ENCODE measurements around the gene ABCA7. TPM values are rescaled to one million over a fixed set of nuclear protein-coding genes. Genes with fewer than 3 reads are reported as not detected.

Gene ABCA7
- total RNA-seq, 1 donor from 2014 or later, result 16.3 TPM

DNA sequence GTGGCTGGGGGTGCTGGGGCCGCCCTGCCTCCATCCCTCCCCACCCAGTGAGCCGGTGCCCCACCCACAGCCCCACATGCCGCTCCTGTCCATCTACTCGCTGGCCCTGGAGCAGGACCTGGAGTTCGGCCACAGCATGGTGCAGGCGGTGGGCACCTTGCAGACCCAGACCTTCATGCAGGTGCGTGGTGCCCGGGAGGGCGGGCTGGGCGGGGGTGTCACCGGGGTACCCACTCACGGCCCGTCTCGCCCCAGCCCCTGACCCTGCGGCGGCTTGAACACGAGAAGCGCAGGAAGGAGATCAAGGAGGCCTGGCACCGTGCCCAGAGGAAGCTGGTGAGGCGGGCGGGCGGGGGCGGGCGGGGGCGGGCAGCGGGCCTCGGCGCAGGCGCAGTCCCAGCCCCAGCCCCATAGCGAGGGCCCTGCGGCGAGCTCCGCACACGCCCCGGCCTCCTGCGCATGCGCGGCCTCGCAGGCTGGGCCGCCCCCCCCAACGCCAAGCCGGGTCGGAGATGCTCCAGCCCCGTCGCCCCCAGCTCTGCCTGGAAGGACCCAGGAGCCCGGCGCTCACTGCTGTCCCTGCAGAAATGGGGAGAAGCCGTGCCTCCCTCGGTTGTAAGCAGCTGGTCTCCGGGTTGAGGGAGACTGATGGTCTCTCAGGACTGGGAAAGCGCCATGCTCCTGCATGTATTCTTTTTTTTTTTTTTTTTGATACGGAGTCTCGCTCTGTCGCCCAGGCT is 34.8 kb downstream of the ABCA7 start:
- Mint-ChIP-seq H3K4me1 (peaks cover 5% of the 10 kb centered on the region), H3K36me3 (ENCODE audit: low read depth) (no peaks in the 10 kb centered on the region), H3K4me3 (no peak overlapping the region), H3K9me3 (no peaks in the 10 kb centered on the region), H3K27me3 (ENCODE audit: low read depth) (peaks cover 39% of the 10 kb centered on the region), H3K27ac (ENCODE audit: unreplicated experiment) (no peak overlapping the region)
- DNase-seq (ENCODE audit: low read depth, low spot score), result no peak
- TF ChIP-seq, protein P1, sequence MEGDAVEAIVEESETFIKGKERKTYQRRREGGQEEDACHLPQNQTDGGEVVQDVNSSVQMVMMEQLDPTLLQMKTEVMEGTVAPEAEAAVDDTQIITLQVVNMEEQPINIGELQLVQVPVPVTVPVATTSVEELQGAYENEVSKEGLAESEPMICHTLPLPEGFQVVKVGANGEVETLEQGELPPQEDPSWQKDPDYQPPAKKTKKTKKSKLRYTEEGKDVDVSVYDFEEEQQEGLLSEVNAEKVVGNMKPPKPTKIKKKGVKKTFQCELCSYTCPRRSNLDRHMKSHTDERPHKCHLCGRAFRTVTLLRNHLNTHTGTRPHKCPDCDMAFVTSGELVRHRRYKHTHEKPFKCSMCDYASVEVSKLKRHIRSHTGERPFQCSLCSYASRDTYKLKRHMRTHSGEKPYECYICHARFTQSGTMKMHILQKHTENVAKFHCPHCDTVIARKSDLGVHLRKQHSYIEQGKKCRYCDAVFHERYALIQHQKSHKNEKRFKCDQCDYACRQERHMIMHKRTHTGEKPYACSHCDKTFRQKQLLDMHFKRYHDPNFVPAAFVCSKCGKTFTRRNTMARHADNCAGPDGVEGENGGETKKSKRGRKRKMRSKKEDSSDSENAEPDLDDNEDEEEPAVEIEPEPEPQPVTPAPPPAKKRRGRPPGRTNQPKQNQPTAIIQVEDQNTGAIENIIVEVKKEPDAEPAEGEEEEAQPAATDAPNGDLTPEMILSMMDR (conservative IDR thresholded peaks at IDR 0.05), result no peak

DNA sequence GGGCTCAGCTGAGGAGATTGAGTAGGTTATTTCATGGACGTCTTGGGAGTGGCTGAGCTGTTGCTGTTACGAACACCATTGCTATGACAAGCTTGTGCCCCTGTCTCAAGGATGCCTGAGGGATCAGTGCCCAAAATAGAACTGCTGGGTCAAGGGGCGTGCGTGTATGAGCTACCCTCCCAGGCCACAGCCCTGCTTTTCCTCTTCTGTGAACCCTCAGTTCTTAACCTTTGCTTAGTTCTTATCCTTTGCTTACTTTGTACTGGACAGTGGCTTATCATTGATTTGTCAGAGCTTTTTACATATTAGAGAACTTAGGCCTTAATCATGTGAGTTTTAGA is 36.1 kb downstream of the ABCA7 start:
- DNase-seq (ENCODE audit: low read depth, low spot score), result no peak
- H3K4me3 Mint-ChIP-seq, result no peak overlapping the region
- H3K27me3 Mint-ChIP-seq (ENCODE audit: low read depth), result peaks cover 27% of the 10 kb centered on the region
- H3K9me3 Mint-ChIP-seq, result no peaks in the 10 kb centered on the region
- no peaks in the 10 kb centered on the region for H3K36me3 Mint-ChIP-seq (ENCODE audit: low read depth)
- peaks cover 5% of the 10 kb centered on the region for H3K4me1 Mint-ChIP-seq
- TF ChIP-seq, protein P1 (conservative IDR thresholded peaks at IDR 0.05), result no peak
- no peak overlapping the region for H3K27ac Mint-ChIP-seq (ENCODE audit: unreplicated experiment)

DNA sequence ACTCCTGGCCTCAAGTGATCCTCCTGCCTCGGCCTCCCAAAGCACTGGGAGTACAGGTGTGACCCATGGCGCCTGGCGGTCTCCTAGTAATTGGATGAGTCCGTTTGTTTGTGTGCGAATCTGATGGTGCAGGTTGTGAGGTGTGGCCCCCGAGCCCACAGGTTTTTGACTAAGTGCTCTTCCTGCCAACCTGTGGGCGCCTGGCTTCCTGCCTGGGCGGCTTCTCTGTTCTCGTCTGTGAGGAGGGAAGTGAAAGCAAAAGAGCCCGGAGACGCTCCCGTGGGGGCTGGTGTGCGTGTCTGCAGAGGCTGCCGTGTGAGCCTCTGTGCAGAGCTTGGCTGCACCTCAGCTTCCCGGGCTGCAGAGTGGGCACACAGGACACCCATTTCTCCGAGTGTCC is 37.0 kb downstream of the ABCA7 start:
- H3K4me3 Mint-ChIP-seq, result no peak overlapping the region
- H3K36me3 Mint-ChIP-seq (ENCODE audit: low read depth), result no peaks in the 10 kb centered on the region
- H3K4me1 Mint-ChIP-seq, result peaks cover 1% of the 10 kb centered on the region
- H3K27me3 Mint-ChIP-seq (ENCODE audit: low read depth), result peaks cover 22% of the 10 kb centered on the region
- no peaks in the 10 kb centered on the region for H3K9me3 Mint-ChIP-seq
- TF ChIP-seq, protein P1 (conservative IDR thresholded peaks at IDR 0.05), result no peak
- no peak overlapping the region for H3K27ac Mint-ChIP-seq (ENCODE audit: unreplicated experiment)
- DNase-seq (ENCODE audit: low read depth, low spot score), result no peak

DNA sequence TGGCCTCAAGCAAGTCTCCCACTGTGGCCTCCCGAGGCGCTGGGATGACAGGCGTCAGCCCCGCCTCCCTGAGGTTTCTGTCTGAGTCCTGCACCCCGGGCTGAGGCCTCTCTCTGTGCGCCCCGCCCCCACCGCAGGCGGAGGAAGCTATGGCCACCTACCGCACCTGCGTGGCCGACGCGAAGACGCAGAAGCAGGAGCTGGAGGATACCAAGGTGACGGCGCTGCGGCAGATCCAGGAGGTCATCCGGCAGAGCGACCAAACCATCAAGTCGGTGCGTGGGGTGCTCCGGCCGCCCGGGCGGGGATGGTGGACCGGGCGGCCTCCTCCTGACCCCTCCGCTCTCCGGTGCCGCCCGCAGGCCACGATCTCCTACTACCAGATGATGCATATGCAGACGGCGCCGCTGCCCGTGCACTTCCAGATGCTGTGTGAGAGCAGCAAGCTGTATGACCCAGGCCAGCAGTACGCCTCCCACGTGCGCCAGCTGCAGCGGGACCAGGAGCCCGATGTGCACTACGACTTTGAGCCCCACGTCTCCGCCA is 39.7 kb downstream of the ABCA7 start:
- H3K4me3 Mint-ChIP-seq, result no peak overlapping the region
- DNase-seq (ENCODE audit: low read depth, low spot score), result no peak

DNA sequence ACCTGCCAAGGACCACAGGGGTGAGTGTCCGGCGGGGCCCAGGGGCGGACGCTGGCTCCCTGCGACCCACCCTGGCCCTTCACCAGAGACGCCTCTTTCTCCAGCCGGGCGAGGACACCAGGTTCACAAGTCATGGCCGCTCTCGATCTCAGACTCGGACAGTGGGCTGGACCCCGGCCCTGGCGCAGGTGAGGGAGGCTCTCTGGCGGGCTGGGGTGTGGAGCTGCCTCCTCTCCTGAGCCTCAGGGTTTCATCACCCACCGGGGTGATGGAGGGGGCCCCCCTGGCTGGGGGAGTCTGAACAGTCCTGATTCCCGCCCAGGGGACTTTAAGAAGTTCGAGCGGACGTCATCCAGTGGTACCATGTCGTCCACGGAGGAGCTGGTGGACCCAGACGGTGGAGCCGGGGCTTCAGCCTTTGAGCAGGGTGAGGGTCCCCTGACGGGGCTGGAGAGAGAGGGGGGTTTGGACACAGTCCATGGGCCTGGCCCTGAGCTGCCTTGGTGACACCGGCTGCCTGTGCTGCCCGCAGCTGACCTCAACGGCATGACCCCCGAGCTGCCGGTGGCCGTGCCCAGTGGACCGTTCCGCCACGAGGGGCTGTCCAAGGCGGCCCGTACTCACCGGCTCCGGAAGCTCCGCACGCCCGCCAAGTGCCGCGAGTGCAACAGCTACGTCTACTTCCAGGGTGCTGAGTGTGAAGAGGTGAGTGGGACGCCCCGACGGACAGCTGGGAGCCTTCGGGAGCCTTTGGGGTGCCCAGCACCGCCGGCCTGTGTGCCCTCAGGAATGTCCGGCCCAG is 40.7 kb downstream of the ABCA7 start:
- DNase-seq (ENCODE audit: low read depth, low spot score), result no peak
- Mint-ChIP-seq H3K4me1 (peaks cover 3% of the 10 kb centered on the region), H3K27me3 (ENCODE audit: low read depth) (peaks cover 14% of the 10 kb centered on the region), H3K4me3 (no peak overlapping the region), H3K9me3 (no peaks in the 10 kb centered on the region), H3K27ac (ENCODE audit: unreplicated experiment) (no peak overlapping the region), H3K36me3 (ENCODE audit: low read depth) (no peaks in the 10 kb centered on the region)
- TF ChIP-seq, protein P1 (conservative IDR thresholded peaks at IDR 0.05), result no peak

More for the DNA sequence above, 39.7 kb downstream of the ABCA7 start:
- no peaks in the 10 kb centered on the region for H3K9me3 Mint-ChIP-seq
- H3K27me3 Mint-ChIP-seq (ENCODE audit: low read depth), result peaks cover 16% of the 10 kb centered on the region
- TF ChIP-seq, protein P1 (conservative IDR thresholded peaks at IDR 0.05), result no peak
- no peaks in the 10 kb centered on the region for H3K36me3 Mint-ChIP-seq (ENCODE audit: low read depth)
- H3K4me1 Mint-ChIP-seq, result peaks cover 3% of the 10 kb centered on the region
- no peak overlapping the region for H3K27ac Mint-ChIP-seq (ENCODE audit: unreplicated experiment)

Data from neural crest cell (in vitro differentiated cells).